Hematopoietic multipotent progenitor cell (in vitro differentiated cells): Measurements from ENCODE around the gene PIAS4. TPM values are rescaled to one million over a fixed set of nuclear protein-coding genes. Genes with fewer than 3 reads are reported as not detected.
A peak's percentile ranks its signal among the peaks of the same experiment; 100 is the strongest.

Experiments
- DNase-seq, 3 donors: peaks; one replicate each; pipeline ENCODE4 v3.0.0-alpha.2; 2011 to 2015; ENCODE audit warnings: low read depth in 2 of 3, low spot score in 2 of 3
- total RNA-seq: library from RNA; depleted of rRNA; stranded (reverse); fragments of >200 nt; gene quantifications from one replicate; pipeline ENCODE4 v1.2.3, GENCODE V29; 2012

The PIAS4 gene
- total RNA-seq, 1 donor = 21.8 TPM

- no peak for DNase-seq
Measured at GRCh38 chr19:4053423-4054324, 46.1 kb downstream of the PIAS4 start.

GRCh38 chr19:4054441-4055208 lies 47.1 kb downstream of the PIAS4 start:
- no peak for DNase-seq

GRCh38 chr19:4055209-4055552 lies 47.6 kb downstream of the PIAS4 start:
- no peak for DNase-seq

GRCh38 chr19:4057931-4058692 lies 50.6 kb downstream of the PIAS4 start:
- peak in 2 of 3 donors; percentile 61 to 71 for DNase-seq

GRCh38 chr19:4058693-4059452 lies 51.3 kb downstream of the PIAS4 start:
- DNase-seq = no peak

- no peak for DNase-seq
Measured at GRCh38 chr19:4059453-4059871, 51.9 kb downstream of the PIAS4 start.

GRCh38 chr19:4059891-4060620 lies 52.5 kb downstream of the PIAS4 start:
- DNase-seq = no peak

- DNase-seq = no peak
Measured at GRCh38 chr19:4060621-4061177, 53.2 kb downstream of the PIAS4 start.

- no peak for DNase-seq
Measured at GRCh38 chr19:4061178-4061682, 53.7 kb downstream of the PIAS4 start.

- DNase-seq = no peak
Measured at GRCh38 chr19:4061683-4062418, 54.3 kb downstream of the PIAS4 start.

GRCh38 chr19:4062419-4063368 lies 55.2 kb downstream of the PIAS4 start:
- DNase-seq = no peak

GRCh38 chr19:4063369-4064148 lies 56.0 kb downstream of the PIAS4 start:
- DNase-seq = no peak

- DNase-seq = no peak
Measured at GRCh38 chr19:4064149-4064495, 56.6 kb downstream of the PIAS4 start.

GRCh38 chr19:4064496-4065260 lies 57.1 kb downstream of the PIAS4 start:
- DNase-seq = peak in 2 of 3 donors; percentile 61 to 65

GRCh38 chr19:4065430-4066175 lies 58.1 kb downstream of the PIAS4 start:
- DNase-seq = peak; percentile 86 to 97 (median 96)
